Measurements from ENCODE around the gene TSEN34.

- TF ChIP-seq CTCF (IDR thresholded peaks at IDR 0.05), result no peak
- no peak for TF ChIP-seq POLR2A (IDR thresholded peaks at IDR 0.05)
Measured at GRCh38 chr19:54230031-54230430, 38.9 kb downstream of the TSEN34 start.

Measured in transverse colon (tissue), 3 donors.